ENCODE results near the gene COX7A2.
A peak's percentile ranks its signal among the peaks of the same experiment; 100 is the strongest.

Gene COX7A2

DNA sequence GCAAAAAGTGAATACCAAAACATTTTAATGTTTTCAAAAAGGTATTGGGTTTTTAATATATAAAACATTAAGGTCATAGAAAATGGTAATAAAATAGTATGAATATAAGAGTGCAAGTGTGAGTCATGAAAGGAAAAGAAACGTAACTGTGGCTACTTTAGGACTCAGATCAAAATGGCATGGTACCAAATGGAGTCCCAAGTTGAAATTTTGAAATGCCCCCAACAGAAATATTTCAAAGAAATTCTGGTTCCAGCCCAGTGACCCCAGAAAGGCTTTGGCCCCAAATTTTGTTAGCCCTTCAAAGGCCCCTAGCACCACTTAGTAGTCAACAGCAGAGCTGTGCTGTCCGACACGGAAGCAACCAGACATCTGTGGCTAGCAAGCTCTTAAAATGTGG, 43.7 kb downstream of the COX7A2 start:
- DNase-seq (ENCODE audit: low read depth), result peak; percentile 41

DNA sequence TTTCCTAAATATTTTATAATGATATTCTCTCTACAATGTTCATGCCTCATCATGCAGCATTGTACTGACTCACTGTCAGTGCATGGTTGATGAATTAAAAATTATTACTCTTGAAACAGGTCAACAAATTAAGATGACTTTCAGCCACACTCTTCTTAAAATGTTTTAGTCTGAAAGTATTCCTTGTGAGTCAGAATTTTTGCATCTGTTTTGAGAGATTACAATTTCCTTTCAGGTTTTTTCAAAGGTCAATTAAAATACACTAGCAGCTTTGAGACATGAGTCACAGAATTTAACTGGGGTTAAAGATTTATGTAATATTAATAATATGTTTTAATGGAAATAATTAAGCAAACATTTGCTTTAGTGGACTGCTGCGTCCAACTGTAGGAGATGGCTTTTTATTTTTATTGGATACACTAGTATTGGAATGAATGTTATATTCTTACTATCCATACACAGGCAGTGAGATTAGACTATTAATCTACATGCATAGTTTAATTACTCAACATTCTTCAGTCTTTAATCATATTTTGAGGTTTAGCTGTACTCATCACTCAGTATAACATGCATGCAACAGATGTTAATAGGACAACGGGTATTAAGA, 47.4 kb downstream of the COX7A2 start:
- DNase-seq (ENCODE audit: low read depth), result peak; percentile 93

DNA sequence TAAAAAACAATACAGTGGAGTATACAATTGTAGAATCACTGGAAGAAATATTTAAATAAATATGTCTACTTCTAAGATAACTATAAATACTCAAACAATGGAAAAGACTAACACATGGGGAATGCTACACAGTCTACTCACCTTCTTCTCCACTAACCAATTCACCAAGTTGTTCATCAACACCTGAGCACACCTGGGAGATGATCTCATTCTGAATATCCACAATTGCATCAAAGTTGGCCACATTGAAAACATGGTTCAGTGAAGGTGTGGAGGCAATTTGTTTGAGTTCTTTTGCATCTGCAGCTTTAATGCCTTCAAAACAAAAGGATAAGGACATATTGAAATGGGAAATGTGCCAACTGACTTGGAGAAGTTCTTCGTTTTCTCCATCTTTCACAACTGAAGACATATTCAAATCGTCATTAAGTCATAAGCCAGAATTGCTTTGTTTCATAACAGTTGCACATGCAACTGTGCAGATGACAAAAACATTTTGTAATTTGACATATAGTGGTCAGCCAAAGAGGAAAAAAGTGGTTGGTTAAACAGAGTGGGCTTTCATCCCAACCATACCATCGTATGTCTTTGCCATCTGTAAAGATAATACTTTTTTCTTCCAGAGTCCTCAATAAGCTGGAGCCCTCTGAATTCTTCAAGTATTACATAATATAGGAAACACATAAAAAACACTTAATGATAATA, 55.2 kb downstream of the COX7A2 start:
- DNase-seq (ENCODE audit: low read depth), result no peak

All from EH (cell line).